Forelimb muscle (tissue), 1 donor: ENCODE measurements around the gene VEZT. TPM values are rescaled to one million over a fixed set of nuclear protein-coding genes. Genes with fewer than 3 reads are reported as not detected.

Experiments used
- polyA plus RNA-seq: library from polyadenylated mRNA; unstranded; fragments of 120-200 nt; gene quantifications from one replicate; pipeline ENCODE4 v1.2.1, GENCODE V29; 2013; ENCODE audit not compliant: insufficient read length

VEZT gene
- polyA plus RNA-seq, 1 donor, result 81.4 TPM

Other genes with a start within 250 kb of the VEZT start
- gene NDUFA12, start 214.1 kb upstream of the VEZT start, polyA plus RNA-seq, result 88.4 TPM
- 42.8 TPM for gene NR2C1, start 144.2 kb upstream of the VEZT start, polyA plus RNA-seq
- gene FGD6, start 340 bp upstream of the VEZT start, polyA plus RNA-seq, result 4.1 TPM